GM18868 (cell line): ENCODE results near the gene THADA.
A peak's percentile ranks its signal among the peaks of the same experiment; 100 is the strongest.

Experiments used
- ATAC-seq: cut with Tn5 transposase; IDR thresholded peaks from one replicate; pipeline ENCODE4 v1.9.1; 2021; ENCODE audit warnings: mild to moderate bottlenecking, moderate library complexity; ENCODE audit not compliant: unreplicated experiment

THADA gene

GRCh38 chr2:43218702-43219382, 377.0 kb downstream of the THADA start:
- ATAC-seq, result peak; percentile 37

GRCh38 chr2:43218155-43218701, 377.6 kb downstream of the THADA start:
- peak; percentile 1 for ATAC-seq

GRCh38 chr2:43217228-43218154, 378.3 kb downstream of the THADA start:
- ATAC-seq, result no peak

GRCh38 chr2:43216629-43217028, 379.2 kb downstream of the THADA start:
- ATAC-seq, result no peak

GRCh38 chr2:43215673-43216255, 380.1 kb downstream of the THADA start:
- no peak for ATAC-seq

GRCh38 chr2:43214253-43214652, 381.6 kb downstream of the THADA start:
- no peak for ATAC-seq

- no peak for ATAC-seq
Observed at GRCh38 chr2:43212931-43213330, 382.9 kb downstream of the THADA start.

- no peak for ATAC-seq
Observed at GRCh38 chr2:43212216-43212835, 383.5 kb downstream of the THADA start.

GRCh38 chr2:43210467-43211303, 385.2 kb downstream of the THADA start:
- no peak for ATAC-seq

GRCh38 chr2:43210125-43210466, 385.7 kb downstream of the THADA start:
- ATAC-seq, result no peak

GRCh38 chr2:43209204-43209717, 386.6 kb downstream of the THADA start:
- no peak for ATAC-seq

GRCh38 chr2:43207553-43208300, 388.1 kb downstream of the THADA start:
- no peak for ATAC-seq

- no peak for ATAC-seq
Observed at GRCh38 chr2:43206602-43207001, 389.2 kb downstream of the THADA start.

GRCh38 chr2:43203373-43203772, 392.5 kb downstream of the THADA start:
- ATAC-seq, result no peak

- ATAC-seq, result no peak
Observed at GRCh38 chr2:43202289-43202688, 393.5 kb downstream of the THADA start.

GRCh38 chr2:43201497-43201896, 394.3 kb downstream of the THADA start:
- ATAC-seq, result no peak

GRCh38 chr2:43201016-43201415, 394.8 kb downstream of the THADA start:
- no peak for ATAC-seq

GRCh38 chr2:43199492-43200488, 396.0 kb downstream of the THADA start:
- ATAC-seq, result no peak
